22Rv1 (cell line): ENCODE results near the gene WWTR1.

Source experiments
- H3K27ac ChIP-seq: fragments of 450-650 bp; 2 replicates; pipeline ENCODE4 v1.5.1; 2017
- CTCF ChIP-seq: fragments of 450-650 bp; IDR thresholded peaks from 2 replicates; pipeline ENCODE4 v1.5.1; 2017; ENCODE audit warnings: mild to moderate bottlenecking
- ZFX ChIP-seq: fragments of 450-650 bp; IDR thresholded peaks from 2 replicates; pipeline ENCODE4 v1.6.1; 2017; ENCODE audit warnings: antibody characterized with exemption, borderline replicate concordance

Gene WWTR1

GRCh38 chr3:149554826-149555225 is 103.0 kb downstream of the WWTR1 start:
- no peak overlapping the region for H3K27ac ChIP-seq
- TF ChIP-seq CTCF: no peak
- TF ChIP-seq ZFX: no peak

- H3K27ac ChIP-seq: no peak overlapping the region
- TF ChIP-seq ZFX (no peak), CTCF (no peak)
Measured at GRCh38 chr3:149553781-149554451, 103.9 kb downstream of the WWTR1 start.

- H3K27ac ChIP-seq: no peak overlapping the region
- TF ChIP-seq ZFX: no peak
- no peak for TF ChIP-seq CTCF
Measured at GRCh38 chr3:149552700-149553099, 105.1 kb downstream of the WWTR1 start.

- no peak overlapping the region for H3K27ac ChIP-seq
- TF ChIP-seq CTCF (no peak), ZFX (no peak)
Measured at GRCh38 chr3:149551500-149551899, 106.3 kb downstream of the WWTR1 start.

GRCh38 chr3:149548669-149549065 is 109.2 kb downstream of the WWTR1 start:
- H3K27ac ChIP-seq: no peak overlapping the region
- no peak for TF ChIP-seq ZFX
- TF ChIP-seq CTCF: no peak

GRCh38 chr3:149547954-149548668 is 109.7 kb downstream of the WWTR1 start:
- no peak for TF ChIP-seq CTCF
- no peak for TF ChIP-seq ZFX
- no peak overlapping the region for H3K27ac ChIP-seq

GRCh38 chr3:149547413-149547812 is 110.4 kb downstream of the WWTR1 start:
- no peak overlapping the region for H3K27ac ChIP-seq
- TF ChIP-seq ZFX (no peak), CTCF (no peak)
